ENCODE measurements around the gene C6orf47.

Gene C6orf47

DNA sequence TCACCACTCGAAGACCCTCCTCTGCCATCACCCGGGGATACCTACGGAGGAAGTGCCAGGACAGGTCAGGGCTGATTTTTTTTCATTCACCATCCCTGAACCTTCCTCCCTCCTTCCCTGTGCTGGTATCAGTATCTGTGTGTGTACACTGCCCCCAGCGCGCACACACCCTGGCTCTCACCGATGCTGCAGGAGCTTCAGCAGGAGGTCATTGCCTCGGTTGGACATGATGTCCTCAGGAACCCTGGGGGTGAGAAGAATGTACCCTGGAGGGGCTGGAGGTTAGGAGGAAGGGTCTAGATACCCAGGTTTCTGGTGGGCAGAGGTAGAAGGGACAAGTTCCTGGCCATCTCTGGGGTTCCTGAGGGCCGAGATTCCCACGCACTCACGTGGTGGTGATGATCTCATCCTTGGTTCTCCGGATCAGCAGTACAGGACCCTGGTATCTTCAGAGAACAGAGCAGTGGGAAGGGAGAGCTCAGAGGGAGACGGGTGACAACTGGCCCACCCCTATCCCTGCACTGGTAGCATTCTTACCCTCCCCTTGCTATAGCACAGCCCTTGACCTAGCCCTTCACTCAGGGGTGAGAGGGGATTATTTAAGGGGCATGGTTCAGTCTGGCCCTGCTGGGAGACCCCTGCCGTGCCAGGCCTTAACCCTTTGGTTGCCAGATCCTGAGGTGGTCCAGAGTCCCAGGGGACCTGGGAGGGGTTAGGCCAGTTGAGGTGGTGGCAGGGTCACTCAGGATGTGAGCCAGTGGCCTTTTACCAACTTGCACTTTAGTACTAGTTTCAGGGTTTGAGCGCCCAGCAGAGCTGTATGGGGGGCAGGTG lies 27.5 kb upstream of the C6orf47 start:
- no peak for DNase-seq (ENCODE audit: low read depth in 2 of 2)

DNA sequence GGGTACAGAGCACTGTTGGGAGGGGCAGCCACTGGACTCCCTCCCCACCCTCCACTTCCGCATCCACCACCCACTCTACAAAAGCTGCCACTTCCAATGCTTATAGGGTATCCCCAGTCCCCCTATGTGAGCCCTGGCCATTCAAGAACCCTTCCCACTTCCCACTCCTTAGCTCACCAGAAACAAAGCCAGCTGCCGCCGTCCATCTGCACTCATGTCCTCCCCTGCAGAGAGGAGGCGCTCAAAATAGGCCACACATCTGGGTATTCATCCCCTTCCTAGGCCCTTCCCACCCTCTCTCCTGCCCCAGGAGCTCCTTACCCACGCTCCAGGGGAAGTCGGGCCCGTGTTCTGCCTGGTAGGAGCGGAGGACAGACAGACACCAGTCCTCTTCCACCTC lies 26.7 kb upstream of the C6orf47 start:
- DNase-seq (ENCODE audit: low read depth in 2 of 2) = no peak

DNA sequence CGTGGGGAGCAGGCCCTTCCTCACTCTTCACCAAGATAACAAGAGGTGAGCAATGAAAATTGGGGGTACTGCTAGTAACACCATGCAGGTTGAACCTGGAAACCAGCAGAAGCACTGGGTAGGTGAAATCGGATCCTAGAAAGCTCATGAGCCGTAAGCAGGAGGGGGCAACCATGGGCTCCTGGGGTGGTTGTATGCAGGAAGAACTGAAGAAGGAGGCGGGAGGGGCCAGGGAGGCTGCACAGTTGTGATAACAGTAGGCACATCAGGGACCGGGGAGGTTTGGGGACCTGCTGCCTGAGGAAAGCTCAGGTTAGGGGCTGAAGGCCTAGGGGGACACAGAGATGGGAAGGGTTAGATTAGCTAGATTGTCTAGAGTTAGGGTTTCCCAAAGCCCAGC lies 25.9 kb upstream of the C6orf47 start:
- no peak for DNase-seq (ENCODE audit: low read depth in 2 of 2)

DNA sequence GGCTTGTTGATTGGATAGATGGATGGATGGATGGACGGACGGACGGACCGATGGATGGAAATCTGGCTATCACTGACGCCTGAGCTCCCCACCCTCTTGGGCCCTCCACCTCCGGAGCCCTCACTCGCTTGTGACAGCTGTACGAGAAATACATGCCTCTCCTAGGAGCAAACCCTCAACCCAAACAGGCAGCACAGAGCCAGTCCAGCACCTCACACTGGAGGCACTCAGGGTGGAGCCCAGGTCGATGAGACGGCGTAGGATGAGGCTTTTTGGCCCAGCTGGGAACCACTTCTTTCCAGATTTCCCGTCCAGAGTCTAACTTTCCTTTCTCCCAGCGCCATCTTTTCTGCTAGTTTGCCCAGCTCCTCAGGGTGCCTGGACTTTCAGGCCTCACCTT lies 23.0 kb upstream of the C6orf47 start:
- DNase-seq (ENCODE audit: low read depth in 2 of 2) = no peak

DNA sequence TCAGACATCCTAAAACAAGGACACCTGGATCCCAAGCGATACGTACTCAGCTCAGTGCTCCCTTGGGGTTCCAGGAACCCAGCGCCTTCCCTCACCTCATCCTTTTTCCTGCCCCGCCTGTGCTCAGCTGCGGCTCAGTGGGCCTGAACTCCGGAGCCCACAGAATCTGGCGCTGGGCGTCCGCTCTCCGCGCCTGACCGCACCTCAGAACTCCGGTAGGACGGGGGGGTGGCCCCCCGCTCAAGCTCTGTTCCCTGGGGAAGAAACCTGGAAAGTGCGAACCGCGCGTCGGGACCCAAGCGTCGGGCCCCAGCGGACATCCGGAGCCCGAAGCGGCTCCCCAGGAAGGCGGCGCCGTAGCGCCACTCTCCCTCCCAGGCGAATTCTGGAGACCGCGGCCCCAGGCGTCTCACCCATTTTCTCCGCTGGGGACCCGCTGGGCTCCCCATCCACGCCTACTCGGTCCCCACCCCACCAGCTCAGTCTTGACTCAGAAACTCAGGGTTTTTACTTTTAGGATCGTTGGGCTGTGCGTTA lies 20.6 kb upstream of the C6orf47 start:
- DNase-seq (ENCODE audit: low read depth in 2 of 2) = peak in 1 of 2 donors; percentile 37

DNA sequence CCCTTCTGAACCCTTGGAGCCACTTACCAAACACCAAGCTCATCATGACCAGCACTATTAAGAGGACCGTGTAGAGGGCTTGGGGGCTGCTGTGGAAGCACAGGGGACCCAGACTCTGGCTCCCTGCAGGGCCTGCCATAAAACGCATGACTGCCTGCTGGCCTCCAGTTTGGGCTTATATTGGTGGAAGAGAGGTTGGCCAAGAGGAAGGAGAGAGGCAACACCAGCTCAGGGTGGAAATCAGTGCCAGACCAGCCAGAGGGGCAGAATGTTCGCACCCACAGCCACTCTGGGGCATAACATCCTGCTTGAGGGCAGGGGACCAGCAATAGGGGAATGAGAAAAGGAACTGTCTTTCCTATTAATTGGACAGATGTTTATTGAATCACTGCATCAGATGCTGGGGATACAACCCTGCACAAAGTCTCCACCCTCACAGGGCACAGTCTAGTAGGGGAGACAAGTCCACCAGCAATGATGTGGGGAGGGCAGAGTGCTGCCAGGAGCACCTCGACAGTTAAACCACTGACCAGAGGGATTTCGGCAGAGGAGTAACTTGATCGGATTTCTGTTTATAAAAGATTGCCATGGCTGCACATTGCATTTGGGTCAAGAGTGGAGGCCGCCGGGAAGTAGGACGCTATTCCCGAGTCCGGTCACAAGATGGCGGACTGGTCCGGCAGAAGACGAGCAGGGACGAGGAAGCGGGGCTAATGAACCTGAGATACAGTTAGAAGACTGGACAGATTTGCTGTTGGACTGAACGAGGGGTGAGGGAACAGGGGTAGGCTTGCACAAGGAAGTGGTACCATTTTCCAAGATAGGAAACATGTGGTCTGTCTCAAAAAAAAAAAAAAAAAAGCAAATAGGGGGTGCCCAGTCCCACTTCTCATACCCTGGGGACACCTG lies 19.9 kb upstream of the C6orf47 start, which contains the start of gene LY6G5C:
Gene LY6G5C (minus strand): TSS at position 842 of the 909 bp plus-strand sequence. CDS start 694 bp downstream, at position 148.
- DNase-seq (ENCODE audit: low read depth in 2 of 2) = peak in 1 of 2 donors; percentile 39

DNA sequence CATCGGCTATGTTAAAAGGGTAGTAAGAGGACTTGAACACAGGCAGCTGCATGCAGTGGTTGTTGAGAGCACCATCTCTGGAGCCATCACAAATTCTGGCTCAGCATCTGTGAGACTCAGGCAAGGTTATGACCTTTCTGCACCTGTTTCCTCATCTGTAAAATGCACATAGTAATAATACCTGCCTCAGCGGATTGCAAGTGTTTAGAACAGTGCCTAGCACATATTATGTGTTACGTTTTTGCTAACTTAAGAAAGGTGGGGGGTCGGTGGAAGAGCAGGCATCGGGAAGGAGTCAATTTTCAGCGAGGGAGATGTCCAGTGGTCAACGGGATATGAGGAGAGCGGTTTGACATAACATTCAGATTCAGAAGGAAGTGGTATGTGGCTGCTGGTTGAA lies 17.4 kb upstream of the C6orf47 start:
- DNase-seq (ENCODE audit: low read depth in 2 of 2) = no peak

DNA sequence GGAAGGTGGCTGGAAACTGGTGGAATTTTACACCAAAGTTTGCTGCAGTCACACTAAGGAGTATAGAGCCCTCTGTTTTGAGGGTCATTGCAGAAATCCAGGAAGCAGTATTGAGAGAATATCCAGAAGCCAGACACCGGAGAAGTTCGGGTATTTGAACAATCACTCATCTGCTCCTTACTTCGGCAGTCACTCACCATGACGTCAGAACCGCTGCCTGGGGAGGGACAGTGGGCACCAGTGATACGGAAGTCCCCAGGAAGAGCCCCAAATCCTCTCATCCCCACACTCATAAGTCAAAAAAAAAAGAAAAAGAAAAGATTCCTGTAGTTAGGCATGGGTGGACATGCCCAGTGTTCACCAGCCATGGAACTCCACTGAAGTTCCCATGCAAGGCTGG lies 16.3 kb upstream of the C6orf47 start:
- no peak for DNase-seq (ENCODE audit: low read depth in 2 of 2)

DNA sequence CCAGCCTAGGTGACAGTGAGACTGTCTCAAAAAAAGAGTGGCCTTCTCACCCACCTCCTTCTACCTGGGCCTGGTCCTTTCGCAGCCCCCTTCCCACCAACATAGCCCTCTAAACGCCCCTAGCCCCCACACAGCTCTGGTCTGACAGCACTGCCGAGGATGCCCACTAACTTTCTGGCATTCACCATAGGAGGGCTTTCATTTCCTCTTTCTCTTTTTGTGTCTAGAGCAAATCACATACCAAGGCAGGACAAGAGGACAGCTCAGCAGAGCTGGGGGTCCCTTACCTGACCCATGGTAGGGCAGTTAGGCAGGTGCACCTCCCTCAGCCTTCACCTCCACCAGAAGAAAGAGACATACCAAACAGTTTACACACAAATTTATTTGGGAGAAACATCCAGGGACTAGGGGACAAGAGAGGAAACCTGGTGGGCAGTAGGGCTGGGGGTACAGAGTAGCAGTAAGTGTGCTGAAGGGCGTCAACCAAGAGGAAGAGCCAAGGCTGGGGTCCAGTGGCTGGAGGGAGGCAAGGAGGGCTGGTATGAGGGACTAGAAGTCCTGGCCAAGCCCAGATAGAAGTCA lies 15.8 kb upstream of the C6orf47 start:
- no peak for DNase-seq (ENCODE audit: low read depth in 2 of 2)

DNA sequence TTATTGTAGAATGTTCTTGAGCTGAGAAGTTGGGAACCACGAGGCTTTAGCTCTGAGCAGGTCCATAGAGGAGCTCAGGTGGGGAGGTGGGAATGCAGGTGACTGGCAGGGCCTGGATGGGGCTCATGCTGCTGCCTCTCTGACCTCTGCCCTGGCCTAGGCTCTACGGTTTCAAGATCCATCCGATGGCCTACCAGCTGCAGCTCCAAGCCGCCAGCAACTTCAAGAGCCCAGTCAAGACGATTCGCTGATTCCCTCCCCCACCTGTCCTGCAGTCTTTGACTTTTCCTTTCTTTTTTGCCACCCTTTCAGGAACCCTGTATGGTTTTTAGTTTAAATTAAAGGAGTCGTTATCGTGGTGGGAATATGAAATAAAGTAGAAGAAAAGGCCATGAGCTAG lies 9.1 kb upstream of the C6orf47 start, which contains the start of gene LY6G5B:
Gene LY6G5B (plus strand): TSS at position 301 of the 400 bp plus-strand sequence. CDS start 975 bp downstream, outside the sequence.
- DNase-seq (ENCODE audit: low read depth in 2 of 2) = no peak

DNA sequence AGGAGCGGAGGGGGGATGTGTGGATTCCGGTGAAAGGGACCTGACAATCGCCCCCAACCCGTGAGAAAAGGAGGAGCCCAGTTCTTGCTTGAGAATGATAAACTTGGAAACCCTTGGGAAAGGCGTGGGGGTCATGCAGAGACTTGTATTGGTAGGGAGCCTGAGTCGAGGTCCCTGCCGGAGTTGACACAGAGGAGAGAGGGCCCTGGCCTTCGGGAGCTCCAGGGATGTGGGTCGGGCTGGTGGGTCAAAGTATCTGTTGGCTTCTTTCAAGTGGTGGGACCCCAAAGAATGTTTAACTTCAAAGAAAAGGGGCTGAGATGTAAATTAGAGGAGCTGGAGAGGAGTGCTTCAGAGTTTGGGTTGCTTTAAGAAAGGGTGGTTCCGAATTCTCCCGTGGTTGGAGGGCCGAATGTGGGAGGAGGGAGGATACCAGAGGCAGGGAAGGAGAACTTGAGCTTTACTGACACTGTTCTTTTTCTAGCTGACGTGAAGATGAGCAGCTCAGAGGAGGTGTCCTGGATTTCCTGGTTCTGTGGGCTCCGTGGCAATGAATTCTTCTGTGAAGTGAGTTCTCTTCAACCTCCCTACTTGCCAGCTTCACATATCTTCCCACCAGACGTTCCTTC lies 5.9 kb upstream of the C6orf47 start:
- DNase-seq (ENCODE audit: low read depth in 2 of 2) = no peak

DNA sequence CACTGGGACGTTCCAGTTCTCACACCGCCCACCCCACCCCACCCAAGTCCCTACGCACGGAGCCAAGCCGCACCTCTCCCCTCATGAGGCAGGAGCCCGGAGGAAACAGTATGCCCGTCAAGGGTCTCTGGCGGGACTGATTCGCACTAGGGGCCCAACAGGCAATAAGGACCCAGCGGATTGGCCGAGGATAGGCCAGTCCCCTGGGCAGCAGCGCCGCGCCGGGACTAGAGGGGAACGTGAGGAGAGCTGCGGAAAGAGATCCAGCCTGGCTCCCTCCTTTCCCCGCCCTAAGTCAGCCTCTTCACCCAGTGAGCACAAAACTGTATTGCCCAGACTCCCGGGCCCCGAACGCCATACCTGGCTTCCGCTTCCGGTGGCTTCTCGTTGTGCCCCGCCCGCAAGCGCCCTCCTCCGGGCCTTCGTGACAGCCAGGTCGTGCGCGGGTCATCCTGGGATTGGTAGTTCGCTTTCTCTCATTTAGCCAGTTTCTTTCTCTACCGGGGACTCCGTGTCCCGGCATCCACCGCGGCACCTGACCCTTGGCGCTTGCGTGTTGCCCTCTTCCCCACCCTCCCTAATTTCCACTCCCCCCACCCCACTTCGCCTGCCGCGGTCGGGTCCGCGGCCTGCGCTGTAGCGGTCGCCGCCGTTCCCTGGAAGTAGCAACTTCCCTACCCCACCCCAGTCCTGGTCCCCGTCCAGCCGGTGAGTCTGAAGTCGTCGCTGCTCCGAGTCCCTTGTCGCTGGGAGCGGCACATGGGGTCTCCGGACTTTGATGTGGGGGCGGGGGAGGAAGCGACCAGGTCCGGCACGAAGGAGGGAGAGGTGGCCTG lies 5.1 kb upstream of the C6orf47 start, which contains the start of gene CSNK2B:
Gene CSNK2B (plus strand): TSS at position 580 of the 836 bp plus-strand sequence. CDS start 752 bp downstream, outside the sequence.
- DNase-seq (ENCODE audit: low read depth in 2 of 2) = peak; percentile 96 to 97

DNA sequence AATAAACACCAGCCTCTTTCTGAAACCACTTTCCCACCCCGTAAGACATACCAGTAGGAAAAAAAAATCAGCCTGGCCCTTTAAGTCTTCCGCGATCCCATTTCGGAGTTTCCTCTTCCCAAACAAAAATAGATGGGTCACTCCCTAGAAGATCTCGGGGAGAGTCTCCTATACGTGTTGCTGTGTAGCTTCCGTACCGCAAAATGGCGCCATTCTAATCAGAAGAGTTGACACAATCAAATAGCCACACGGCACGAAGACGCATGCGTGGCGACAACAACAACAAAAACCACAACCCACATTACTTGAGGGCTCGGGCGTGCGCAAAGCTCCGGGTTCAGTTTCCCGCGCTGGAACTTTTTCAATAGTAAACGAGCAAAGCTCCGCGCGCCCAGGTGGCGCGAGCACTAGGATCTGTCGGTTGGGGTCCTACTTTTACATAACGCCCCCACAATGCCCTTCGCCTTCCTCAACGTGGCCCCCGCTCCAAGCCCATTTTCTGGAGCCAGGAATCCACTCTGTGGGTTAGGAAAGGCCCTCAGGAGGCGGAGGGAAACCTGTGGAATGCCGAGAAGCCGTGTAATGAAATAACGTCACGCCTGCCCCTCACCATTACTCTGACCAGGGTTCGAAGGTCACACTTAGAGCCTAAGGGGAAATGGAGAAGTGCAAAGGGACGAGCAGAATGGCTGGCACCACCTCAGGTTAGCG lies 4.4 kb upstream of the C6orf47 start, which contains the start of gene GPANK1:
Gene GPANK1 (minus strand): TSS at position 208 of the 711 bp plus-strand sequence. CDS start 519 bp downstream, outside the sequence.
- peak; percentile 77 to 83 for DNase-seq (ENCODE audit: low read depth in 2 of 2)

DNA sequence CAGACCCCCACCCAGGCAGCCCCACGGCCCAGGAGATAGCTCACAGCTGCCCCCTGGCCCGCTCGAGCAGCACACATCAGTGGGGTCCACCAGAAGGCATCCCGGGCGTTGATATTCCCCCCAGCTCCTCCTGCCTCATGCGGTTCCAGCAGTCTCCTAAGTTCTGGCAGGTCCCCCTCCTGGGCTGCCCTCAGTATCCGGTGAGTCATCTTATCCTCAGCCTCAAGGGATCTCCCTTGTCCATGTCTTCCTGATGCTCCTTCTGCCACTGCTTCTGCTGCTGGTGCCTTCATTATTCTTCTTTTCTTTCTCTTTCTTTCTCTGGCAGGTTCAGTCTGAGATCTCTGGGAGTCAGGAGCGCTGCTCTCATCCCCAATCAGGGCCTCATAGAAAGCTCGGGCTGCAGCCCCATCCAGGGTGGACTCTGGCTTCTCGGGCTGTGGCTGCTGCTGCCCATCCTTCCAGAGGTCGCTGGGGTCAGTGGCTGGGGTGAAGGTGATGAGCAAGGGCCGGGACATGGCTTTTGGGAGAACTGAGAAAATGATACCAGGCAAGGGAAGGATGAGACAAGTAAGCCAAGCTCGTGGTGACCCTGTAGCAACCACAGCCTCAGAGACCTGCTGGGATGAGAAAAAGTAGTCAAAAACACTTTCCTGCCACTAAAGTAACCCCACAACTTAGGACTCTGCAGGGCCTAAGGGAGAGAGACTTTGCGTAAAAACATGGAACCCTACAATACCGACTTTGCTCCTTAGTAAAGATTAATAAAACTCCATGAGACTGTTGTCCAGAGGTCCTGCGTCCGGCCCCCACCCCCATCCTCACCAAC lies 3.6 kb upstream of the C6orf47 start:
- DNase-seq (ENCODE audit: low read depth in 2 of 2) = no peak

DNA sequence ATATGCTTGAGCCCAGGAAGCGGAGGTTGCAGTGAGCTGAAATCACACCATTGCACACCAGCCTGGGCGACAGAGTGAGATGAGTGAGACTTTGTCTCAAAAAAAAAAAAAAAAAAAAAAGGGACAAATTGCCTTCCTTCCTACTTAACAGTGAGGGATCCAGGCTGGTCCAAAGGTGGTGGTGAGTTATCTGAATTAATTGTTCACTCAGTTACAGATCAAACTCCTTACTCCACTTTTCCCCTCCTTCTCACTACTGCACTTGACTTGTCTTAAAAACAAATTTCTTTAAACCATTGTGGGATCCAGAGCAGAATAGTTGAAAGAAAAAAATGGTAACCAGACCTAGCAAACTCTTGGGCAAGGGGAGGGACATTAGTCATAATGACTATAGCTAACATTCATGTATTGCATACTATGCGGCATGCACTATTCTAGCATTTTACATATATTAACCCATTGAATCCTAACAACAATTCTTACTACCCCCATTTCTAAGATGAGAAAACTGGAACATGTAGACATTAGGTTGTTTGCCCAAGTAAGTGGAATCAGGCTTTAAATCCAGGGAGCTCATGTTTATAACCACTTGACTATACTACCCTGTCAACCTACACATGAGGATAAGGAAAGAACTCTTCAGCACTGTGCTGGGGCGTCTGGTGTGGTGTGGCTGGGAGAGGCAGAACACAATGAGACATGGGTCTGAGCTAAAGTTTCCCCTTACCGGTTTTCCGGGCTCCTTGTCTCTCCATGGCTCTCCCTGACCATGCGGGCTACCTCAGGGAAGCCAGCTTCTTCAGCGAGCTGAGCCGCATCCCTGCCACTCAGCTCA lies 2.8 kb upstream of the C6orf47 start:
- no peak for DNase-seq (ENCODE audit: low read depth in 2 of 2)

DNA sequence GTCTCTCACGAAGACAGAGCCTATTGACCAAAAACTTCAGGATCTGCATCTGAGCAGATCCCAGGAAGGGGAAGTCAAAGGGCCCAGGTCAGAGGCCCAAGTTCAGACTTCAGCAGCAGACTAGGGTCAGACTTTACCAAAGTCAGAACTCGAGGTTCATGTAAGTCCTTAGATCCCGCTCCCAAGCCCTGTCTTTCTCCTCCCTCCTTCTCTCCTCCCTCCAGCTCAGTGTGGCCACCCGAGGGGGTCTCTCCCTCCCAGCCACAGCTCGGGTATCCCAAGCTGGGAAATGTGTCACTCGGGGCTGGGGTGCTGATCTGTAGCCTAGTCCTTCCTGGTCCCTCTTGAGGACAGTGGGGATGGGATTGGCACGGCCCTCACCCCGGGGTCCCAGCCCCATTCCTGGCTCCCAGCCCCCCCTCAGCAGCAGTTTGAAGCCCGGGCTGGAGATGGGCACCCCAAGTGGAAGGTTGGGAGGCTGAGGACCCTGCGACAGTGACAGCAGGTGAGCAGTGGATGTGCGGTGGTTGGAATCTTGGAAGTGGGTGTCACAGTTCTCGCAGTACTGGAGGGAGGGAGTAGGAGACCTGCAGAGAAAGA lies 1.6 kb upstream of the C6orf47 start:
- no peak for DNase-seq (ENCODE audit: low read depth in 2 of 2)

All from stimulated activated CD8-positive, alpha-beta memory T cell treated with anti-CD3 and anti-CD28 coated beads, Interleukin-2, amount 100 ng/mL, for 48 hours (primary cell).